Glomerular endothelial cell (primary cell): ENCODE data around the gene DNAJB8. TPM values are rescaled to one million over a fixed set of nuclear protein-coding genes. Genes with fewer than 3 reads are reported as not detected.

Experiments used
- DNase-seq: peaks from one replicate; pipeline ENCODE4 v3.0.0-alpha.2; 2011; ENCODE audit warnings: low read depth, low spot score; ENCODE audit errors: extremely low read depth
- total RNA-seq: library from RNA; depleted of rRNA; stranded (reverse); fragments of >200 nt; gene quantifications from 2 replicates; pipeline ENCODE4 v1.2.3, GENCODE V29; 2015

Gene DNAJB8
- total RNA-seq, 1 donor from 2014 or later = not detected

GRCh38 chr3:128452120-128452519, 14.6 kb downstream of the DNAJB8 start:
- DNase-seq = no peak

- no peak for DNase-seq
Measured at GRCh38 chr3:128449111-128449638, 17.5 kb downstream of the DNAJB8 start.

- DNase-seq = no peak
Measured at GRCh38 chr3:128448491-128448890, 18.2 kb downstream of the DNAJB8 start.

- DNase-seq = no peak
Measured at GRCh38 chr3:128447561-128448013, 19.1 kb downstream of the DNAJB8 start.

- DNase-seq = no peak
Measured at GRCh38 chr3:128446821-128447220, 19.9 kb downstream of the DNAJB8 start.

- DNase-seq = no peak
Measured at GRCh38 chr3:128445357-128445756, 21.3 kb downstream of the DNAJB8 start.

GRCh38 chr3:128443771-128444170, 22.9 kb downstream of the DNAJB8 start:
- no peak for DNase-seq

GRCh38 chr3:128442949-128443348, 23.7 kb downstream of the DNAJB8 start:
- no peak for DNase-seq

- no peak for DNase-seq
Measured at GRCh38 chr3:128442070-128442469, 24.6 kb downstream of the DNAJB8 start.

GRCh38 chr3:128439226-128439625, 27.5 kb downstream of the DNAJB8 start:
- DNase-seq = no peak

- no peak for DNase-seq
Measured at GRCh38 chr3:128438488-128439072, 28.1 kb downstream of the DNAJB8 start.

GRCh38 chr3:128436214-128436613, 30.5 kb downstream of the DNAJB8 start:
- no peak for DNase-seq

GRCh38 chr3:128435561-128435960, 31.1 kb downstream of the DNAJB8 start:
- DNase-seq = no peak

GRCh38 chr3:128435058-128435457, 31.6 kb downstream of the DNAJB8 start:
- no peak for DNase-seq

- DNase-seq = no peak
Measured at GRCh38 chr3:128434524-128434923, 32.2 kb downstream of the DNAJB8 start.

- DNase-seq = no peak
Measured at GRCh38 chr3:128433837-128434165, 32.9 kb downstream of the DNAJB8 start.

- DNase-seq = no peak
Measured at GRCh38 chr3:128432971-128433836, 33.5 kb downstream of the DNAJB8 start.

- DNase-seq = no peak
Measured at GRCh38 chr3:128432301-128432970, 34.3 kb downstream of the DNAJB8 start.

- DNase-seq = no peak
Measured at GRCh38 chr3:128431803-128432300, 34.8 kb downstream of the DNAJB8 start.

- no peak for DNase-seq
Measured at GRCh38 chr3:128430731-128431130, 36.0 kb downstream of the DNAJB8 start.

GRCh38 chr3:128430301-128430700, 36.4 kb downstream of the DNAJB8 start:
- DNase-seq = no peak
